T-cell (primary cell): ENCODE data around the gene GRAMD2B. TPM values are rescaled to one million over a fixed set of nuclear protein-coding genes. Genes with fewer than 3 reads are reported as not detected.

ENCODE experiments used
- ATAC-seq, 4 experiments: fragments of 200-7000 bp in 3 of 4; fragments of 150-1000 bp in 1 of 4; cut with Tn5 transposase; replicated peaks in 1 of 4; 1 replicate in 3 of 4; 2 replicates in 1 of 4; pipeline ENCODE4 v1.10.0; 2021; ENCODE audit warnings: moderate library complexity in 3 of 4, mild to moderate bottlenecking in 2 of 4, moderate number of reproducible peaks in 1 of 4
- CTCF ChIA-PET, 2 donors: fragments of 300-600 bp; sonication (Branson Sonifier 250); formaldehyde crosslinking; loops; one replicate each; lab custom pipeline; 2022; ENCODE audit warnings: antibody characterized with exemption in 2 of 2; lab: Charles Lee
- POLR2A ChIA-PET, 2 donors: fragments of 300-600 bp; sonication (Branson Sonifier 250); formaldehyde crosslinking; loops; one replicate each; lab custom pipeline; 2022; ENCODE audit warnings: antibody characterized with exemption in 2 of 2; lab: Charles Lee
- DNase-seq, 35 experiments: peaks; one replicate each; pipeline versions ENCODE4 v3.0.0 to v3.0.0-alpha.2; 2013 to 2023
- H3K27ac ChIP-seq: one replicate; pipeline ENCODE4 v1.5.1; 2013; ENCODE audit warnings: low read length
- H3K27me3 ChIP-seq, 2 experiments: replicated peaks in 1 of 2; 1 replicate in 1 of 2; 2 replicates in 1 of 2; pipeline versions ENCODE4 v1.6.1 to v1.7.0; 2013; ENCODE audit warnings: low read length in 1 of 2, mixed read lengths in 1 of 2; ENCODE audit not compliant: control insufficient read depth in 2 of 2, insufficient read depth in 2 of 2; ENCODE audit errors: extremely low read depth in 1 of 2
- H3K36me3 ChIP-seq, 2 donors: 1 replicate in 1 of 2; 2 replicates in 1 of 2; pipeline versions ENCODE4 v1.6.1 to v1.7.0; 2013; ENCODE audit warnings: low read length in 1 of 2; ENCODE audit not compliant: control insufficient read depth in 2 of 2, insufficient read depth in 1 of 2; ENCODE audit errors: extremely low read depth in 1 of 2
- H3K4me1 ChIP-seq, 2 experiments: 1 replicate in 1 of 2; 2 replicates in 1 of 2; pipeline versions ENCODE4 v1.6.1 to v1.7.0; 2013; ENCODE audit warnings: low read length in 2 of 2, mixed read lengths in 1 of 2; ENCODE audit not compliant: insufficient read depth in 2 of 2, control insufficient read depth in 1 of 2; ENCODE audit errors: extremely low read depth in 1 of 2
- H3K4me3 ChIP-seq, 2 donors: 1 replicate in 1 of 2; 2 replicates in 1 of 2; pipeline versions ENCODE4 v1.5.1 to v1.7.0; 2013; ENCODE audit warnings: mild to moderate bottlenecking in 2 of 2, low read length in 1 of 2, moderate library complexity in 1 of 2; ENCODE audit not compliant: control insufficient read depth in 1 of 2; ENCODE audit errors: extremely low read depth in 1 of 2
- H3K9me3 ChIP-seq: 2 replicates; pipeline ENCODE4 v1.7.0; 2013
- H3K27ac Mint-ChIP-seq, 2 donors: one replicate each; pipeline ENCODE4 v1.8.0; 2020 to 2021; ENCODE audit warnings: mild to moderate bottlenecking in 2 of 2, mixed read lengths in 2 of 2
- H3K27me3 Mint-ChIP-seq, 2 donors: one replicate each; pipeline ENCODE4 v1.8.0; 2021 to 2022; ENCODE audit warnings: mixed read lengths in 2 of 2
- H3K36me3 Mint-ChIP-seq: one replicate; pipeline ENCODE4 v1.8.0; 2021; ENCODE audit warnings: mixed read lengths
- H3K4me1 Mint-ChIP-seq, 3 donors: one replicate each; pipeline ENCODE4 v1.8.0; 2020 to 2022; ENCODE audit warnings: mixed read lengths in 3 of 3, mild to moderate bottlenecking in 1 of 3
- H3K4me3 Mint-ChIP-seq, 3 donors: one replicate each; pipeline ENCODE4 v1.8.0; 2020 to 2022; ENCODE audit warnings: mild to moderate bottlenecking in 3 of 3, mixed read lengths in 3 of 3, moderate library complexity in 3 of 3
- H3K9me3 Mint-ChIP-seq, 3 donors: one replicate each; pipeline ENCODE4 v1.8.0; 2020 to 2022; ENCODE audit warnings: mixed read lengths in 3 of 3
- WGBS: methylation state at CpG from one replicate; pipeline ENCODE4 v1.1.5; 2013; ENCODE audit warnings: missing lambda C conversion rate; ENCODE audit not compliant: insufficient coverage; 5-methylcytosine and 5-hydroxymethylcytosine counted together
- total RNA-seq, 35 experiments: library from RNA in 6 of 35; stranded (reverse) in 6 of 35; fragments of 120-200 nt in 1 of 35; gene quantifications; one replicate each; pipeline versions ENCODE4 v1.2.1 to v1.2.4 and lab custom pipeline; 2013 to 2026

GRAMD2B gene
- total RNA-seq, 5 donors from 2014 or later (not counting 1 experiment from before 2014, with no cell fraction given) = 5.7 to 14.1 (median 6.0) TPM

GRCh38 chr5:126416266-126416925, 6.8 kb upstream of the GRAMD2B start:
- H3K4me1 Mint-ChIP-seq = peaks cover 0 to 2% (median 0%) of the 10 kb centered on the region in 3 donors
- ChIA-PET POLR2A (no interaction called here), CTCF (no interaction called here)
- H3K4me1 ChIP-seq = no peaks in the 10 kb centered on the region
- H3K27ac ChIP-seq = no peak overlapping the region
- ATAC-seq (no peak), DNase-seq (no peak)
- no peak overlapping the region for H3K4me3 ChIP-seq
- no peaks in the 10 kb centered on the region for H3K36me3 ChIP-seq
- H3K27me3 ChIP-seq = peaks cover 0 to 4% of the 10 kb centered on the region in 2 experiments
- H3K36me3 Mint-ChIP-seq = no peaks in the 10 kb centered on the region
- H3K9me3 ChIP-seq = no peaks in the 10 kb centered on the region
- WGBS = 100% methylated on average over 2 of the region's 4 CpGs
- H3K27me3 Mint-ChIP-seq = peaks cover 6 to 33% of the 10 kb centered on the region in 2 donors
- H3K27ac Mint-ChIP-seq = no peak overlapping the region
- peaks cover 0 to 1% (median 0%) of the 10 kb centered on the region in 3 donors for H3K9me3 Mint-ChIP-seq
- H3K4me3 Mint-ChIP-seq = no peak overlapping the region

DNA sequence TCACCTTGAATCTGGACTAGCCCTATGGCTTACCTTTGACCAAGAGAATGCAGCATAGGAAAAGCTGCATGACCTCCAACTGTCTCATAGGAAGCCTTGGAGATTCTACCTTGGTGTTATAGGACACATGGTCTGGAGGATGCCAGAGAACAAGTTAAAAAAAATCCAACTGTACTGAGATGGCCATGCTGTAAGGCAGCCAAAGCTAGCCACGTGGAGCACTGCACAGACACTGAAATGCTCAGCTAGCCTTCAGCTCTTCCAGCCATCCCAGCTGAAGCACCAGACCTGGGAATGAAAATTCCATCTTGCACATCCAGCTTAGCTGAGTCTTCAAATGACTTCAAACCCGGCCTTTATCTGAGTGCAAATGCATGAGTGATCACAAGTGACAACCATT, 6.0 kb upstream of the GRAMD2B start:
- no peaks in the 10 kb centered on the region for H3K9me3 ChIP-seq
- Mint-ChIP-seq H3K27ac (no peak overlapping the region), H3K36me3 (no peaks in the 10 kb centered on the region), H3K9me3 (no peaks in the 10 kb centered on the region), H3K4me1 (peaks cover 0 to 2% (median under 1%) of the 10 kb centered on the region in 3 donors), H3K27me3 (peaks cover 6 to 30% of the 10 kb centered on the region in 2 donors), H3K4me3 (no peak overlapping the region)
- WGBS = 82% methylated on average over 1 of the region's 2 CpGs
- H3K27ac ChIP-seq = no peak overlapping the region
- ATAC-seq (no peak), DNase-seq (no peak)
- H3K36me3 ChIP-seq = no peaks in the 10 kb centered on the region
- H3K4me1 ChIP-seq = no peaks in the 10 kb centered on the region
- ChIA-PET CTCF (no interaction called here), POLR2A (no interaction called here)
- H3K27me3 ChIP-seq = peaks cover 0 to 4% of the 10 kb centered on the region in 2 experiments
- H3K4me3 ChIP-seq = no peak overlapping the region

- Histone ChIP-seq H3K27me3 (peaks cover 0 to 4% of the 10 kb centered on the region in 2 experiments), H3K4me3 (no peak overlapping the region), H3K27ac (no peak overlapping the region), H3K9me3 (no peaks in the 10 kb centered on the region), H3K36me3 (no peaks in the 10 kb centered on the region), H3K4me1 (peaks cover 5 to 6% of the 10 kb centered on the region in 2 experiments)
- H3K36me3 Mint-ChIP-seq = no peaks in the 10 kb centered on the region
- no peak overlapping the region for H3K27ac Mint-ChIP-seq
- WGBS = 88% methylated on average over 1 of the region's 5 CpGs
- peaks cover 6 to 15% of the 10 kb centered on the region in 2 donors for H3K27me3 Mint-ChIP-seq
- CTCF ChIA-PET = no interaction called here
- no peaks in the 10 kb centered on the region for H3K9me3 Mint-ChIP-seq
- no peak for ATAC-seq
- no peak overlapping the region for H3K4me3 Mint-ChIP-seq
- peaks cover 12 to 14% (median 13%) of the 10 kb centered on the region in 3 donors for H3K4me1 Mint-ChIP-seq
- POLR2A ChIA-PET = no interaction called here
- no peak for DNase-seq
Observed at GRCh38 chr5:126419102-126419501, 4.1 kb upstream of the GRAMD2B start.

DNA sequence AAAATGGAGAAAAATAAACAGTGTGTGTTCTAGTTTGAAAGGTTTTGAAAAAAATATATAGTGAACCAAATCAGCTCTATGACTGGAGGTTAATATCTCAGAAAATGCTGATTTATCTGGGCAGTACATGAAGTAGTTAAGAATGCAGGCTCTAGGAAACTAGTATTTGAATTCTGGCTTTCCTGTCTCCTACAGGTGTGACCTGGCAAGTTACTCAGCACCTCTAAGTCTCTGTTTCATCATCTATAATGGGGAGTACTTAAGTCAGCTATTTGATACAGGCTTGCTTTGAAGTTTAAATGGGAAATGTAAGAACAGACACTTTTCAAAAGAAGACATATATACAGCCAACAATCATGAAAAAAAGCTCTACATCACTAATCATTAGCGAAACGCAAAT, 5.2 kb downstream of the GRAMD2B start:
- Mint-ChIP-seq H3K4me1 (peaks cover 34 to 43% (median 42%) of the 10 kb centered on the region in 3 donors), H3K4me3 (no peak overlapping the region), H3K9me3 (no peaks in the 10 kb centered on the region), H3K36me3 (peaks cover 17% of the 10 kb centered on the region), H3K27me3 (no peaks in the 10 kb centered on the region), H3K27ac (no peak overlapping the region)
- DNase-seq (no peak), ATAC-seq (no peak)
- Histone ChIP-seq H3K9me3 (no peaks in the 10 kb centered on the region), H3K27me3 (no peaks in the 10 kb centered on the region), H3K36me3 (no peaks in the 10 kb centered on the region), H3K27ac (no peak overlapping the region), H3K4me3 (no peak overlapping the region), H3K4me1 (peaks cover 9% of the 10 kb centered on the region in 2 experiments)
- CTCF ChIA-PET = no interaction called here
- WGBS = no CpG with 5 or more reads among the region's 2 CpGs
- POLR2A ChIA-PET = interaction anchor here in 1 of 2 donors (0.5 to 0.9 kb wide), 2 partner anchors 18 to 71 kb away, joined by 3 to 8 read pairs; no protein-coding TSS in a partner anchor

- H3K4me1 ChIP-seq = no peaks in the 10 kb centered on the region
- Mint-ChIP-seq H3K9me3 (no peaks in the 10 kb centered on the region), H3K4me3 (no peak overlapping the region), H3K4me1 (peaks cover 15 to 24% (median 24%) of the 10 kb centered on the region in 3 donors), H3K27ac (no peak overlapping the region), H3K36me3 (peaks cover 21% of the 10 kb centered on the region), H3K27me3 (no peaks in the 10 kb centered on the region)
- H3K27ac ChIP-seq = no peak overlapping the region
- H3K9me3 ChIP-seq = no peaks in the 10 kb centered on the region
- no peak overlapping the region for H3K4me3 ChIP-seq
- ATAC-seq = no peak
- DNase-seq = no peak
- H3K27me3 ChIP-seq = no peaks in the 10 kb centered on the region
- POLR2A ChIA-PET = no interaction called here
- H3K36me3 ChIP-seq = no peaks in the 10 kb centered on the region
- CTCF ChIA-PET = interaction anchor here in 1 of 2 donors (1.0 kb wide), 1 partner anchor 77 kb away, joined by 3 read pairs; no protein-coding TSS in a partner anchor
Observed at GRCh38 chr5:126430631-126431030, 7.4 kb downstream of the GRAMD2B start.

GRCh38 chr5:126433701-126434100, 10.5 kb downstream of the GRAMD2B start:
- POLR2A ChIA-PET = no interaction called here
- Mint-ChIP-seq H3K36me3 (peaks cover 33% of the 10 kb centered on the region), H3K27ac (no peak overlapping the region)

More at GRCh38 chr5:126433701-126434100, 10.5 kb downstream of the GRAMD2B start:
- Histone ChIP-seq H3K27me3 (no peaks in the 10 kb centered on the region), H3K36me3 (peaks cover 0 to 4% of the 10 kb centered on the region in 2 donors), H3K9me3 (no peaks in the 10 kb centered on the region), H3K27ac (no peak overlapping the region), H3K4me1 (peaks cover 0 to 3% of the 10 kb centered on the region in 2 experiments), H3K4me3 (no peak overlapping the region)
- DNase-seq = no peak
- Mint-ChIP-seq H3K4me3 (no peak overlapping the region), H3K9me3 (no peaks in the 10 kb centered on the region), H3K4me1 (peaks cover 15 to 28% (median 21%) of the 10 kb centered on the region in 3 donors), H3K27me3 (no peaks in the 10 kb centered on the region)
- CTCF ChIA-PET = interaction anchor here in 1 of 2 donors (1.0 kb wide), 1 partner anchor 68 kb away, joined by 3 read pairs; no protein-coding TSS in a partner anchor
- no peak for ATAC-seq
